Measurements from ENCODE around the gene NTRK3.
A peak's percentile ranks its signal among the peaks of the same experiment; 100 is the strongest.

The NTRK3 gene

DNA sequence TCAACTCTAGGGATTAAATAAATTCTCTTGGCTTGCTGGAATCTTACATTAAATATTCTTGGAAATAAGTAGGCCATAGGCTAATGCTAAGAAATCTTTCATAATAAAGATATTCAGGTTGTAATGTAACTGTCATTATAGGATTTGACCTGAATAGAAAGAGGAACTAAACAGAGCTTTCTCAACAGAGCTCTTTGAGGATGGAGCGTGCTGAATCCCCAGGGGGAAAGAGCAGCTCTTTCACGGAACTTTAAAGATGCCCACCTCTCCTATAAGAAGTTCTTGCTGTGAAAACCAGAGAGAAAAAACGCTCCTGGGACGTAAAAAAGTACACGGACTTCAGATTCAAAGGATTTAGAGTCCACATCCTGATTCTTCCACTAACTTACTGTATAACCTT lies 77.9 kb downstream of the NTRK3 start:
- peak; percentile 26 for DNase-seq (ENCODE audit: low spot score)

GRCh38 chr15:88177451-88177850 lies 79.1 kb downstream of the NTRK3 start:
- DNase-seq (ENCODE audit: low spot score): no peak

GRCh38 chr15:88174571-88174970 lies 82.0 kb downstream of the NTRK3 start:
- no peak for DNase-seq (ENCODE audit: low spot score)

DNA sequence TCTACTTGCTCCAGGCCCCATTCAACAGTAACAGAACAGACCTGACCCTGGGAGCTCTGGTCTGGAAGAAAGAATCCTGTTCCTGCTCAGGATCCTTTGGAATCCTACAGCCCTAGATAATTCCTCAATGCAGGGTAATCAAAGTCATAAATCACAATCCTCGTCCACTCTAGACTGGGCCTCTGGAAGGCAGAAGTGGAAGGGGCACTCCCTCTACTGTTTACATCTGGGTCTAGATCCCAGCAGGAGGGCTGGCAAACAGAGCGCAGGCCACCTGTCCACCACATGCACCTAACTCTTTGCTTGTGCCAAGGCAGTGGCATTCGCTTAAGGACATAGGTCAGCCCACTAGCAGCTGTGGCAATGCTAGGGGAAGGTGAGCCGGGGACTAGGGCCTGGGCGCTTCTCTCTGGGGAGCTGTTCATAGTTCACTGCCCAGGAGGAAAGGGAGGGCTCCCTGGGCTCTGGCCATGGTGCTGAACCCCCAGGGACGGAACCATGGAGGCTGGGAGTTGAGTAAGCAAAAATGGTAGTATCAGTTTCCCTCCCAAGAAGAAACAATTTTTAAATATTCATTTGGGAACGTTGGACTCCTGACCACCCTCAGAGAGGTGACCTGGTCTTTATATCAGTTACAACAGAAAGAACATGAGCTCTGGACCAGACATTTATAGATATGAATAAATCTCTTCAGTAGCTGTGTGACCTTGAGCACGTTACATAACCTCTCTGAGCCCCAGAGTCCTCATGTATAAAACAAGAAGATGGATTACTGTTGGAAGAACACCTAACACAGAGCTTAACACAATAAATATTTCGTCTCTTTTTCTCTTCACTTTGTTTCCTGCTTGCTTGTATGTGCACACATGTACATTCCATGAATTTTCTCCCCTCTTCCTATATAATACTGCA lies 90.2 kb downstream of the NTRK3 start:
- DNase-seq (ENCODE audit: low spot score): peak; percentile 30

DNA sequence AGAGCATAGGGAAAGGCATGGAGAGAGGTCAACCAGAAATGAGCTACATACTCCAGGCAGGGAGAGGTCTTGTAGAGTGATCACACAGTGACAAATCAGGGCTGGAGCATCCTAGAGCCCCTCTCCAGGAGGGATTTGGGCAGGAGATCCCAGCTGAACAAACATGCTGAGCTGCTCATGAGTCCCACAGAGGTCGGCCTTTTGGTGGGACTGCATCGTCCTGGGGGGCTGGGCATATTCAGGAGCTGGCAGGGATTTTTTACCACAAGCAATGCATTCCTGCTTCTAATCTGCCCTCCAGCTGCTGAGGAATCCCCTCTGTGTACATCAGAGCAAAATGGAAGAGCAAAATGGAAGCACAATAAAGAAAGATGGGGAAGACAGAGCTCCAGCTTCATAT lies 94.9 kb downstream of the NTRK3 start:
- DNase-seq (ENCODE audit: low spot score): no peak

DNA sequence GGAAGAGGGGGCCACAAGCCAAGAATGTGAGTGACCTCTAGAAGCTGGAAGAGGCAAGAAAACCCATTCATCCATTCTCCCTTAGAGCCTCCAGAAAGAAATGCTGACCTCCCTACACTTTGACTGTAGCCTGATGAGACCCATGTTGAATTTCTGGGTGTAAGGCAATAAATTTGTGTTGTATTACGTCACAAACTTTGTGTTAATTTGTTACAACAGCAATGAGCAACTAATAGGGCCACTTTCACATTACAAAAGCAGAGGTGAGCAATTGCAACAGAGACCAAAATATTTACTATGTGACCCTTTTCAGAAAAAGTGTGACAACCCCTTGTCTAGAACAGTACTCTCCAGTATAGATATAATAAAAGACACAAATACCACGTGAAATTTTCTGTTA lies 101.2 kb downstream of the NTRK3 start:
- DNase-seq (ENCODE audit: low spot score): no peak

GRCh38 chr15:88152672-88153071 lies 103.9 kb downstream of the NTRK3 start:
- DNase-seq (ENCODE audit: low spot score): no peak

GRCh38 chr15:88147760-88148159 lies 108.8 kb downstream of the NTRK3 start:
- no peak for DNase-seq (ENCODE audit: low spot score)

DNA sequence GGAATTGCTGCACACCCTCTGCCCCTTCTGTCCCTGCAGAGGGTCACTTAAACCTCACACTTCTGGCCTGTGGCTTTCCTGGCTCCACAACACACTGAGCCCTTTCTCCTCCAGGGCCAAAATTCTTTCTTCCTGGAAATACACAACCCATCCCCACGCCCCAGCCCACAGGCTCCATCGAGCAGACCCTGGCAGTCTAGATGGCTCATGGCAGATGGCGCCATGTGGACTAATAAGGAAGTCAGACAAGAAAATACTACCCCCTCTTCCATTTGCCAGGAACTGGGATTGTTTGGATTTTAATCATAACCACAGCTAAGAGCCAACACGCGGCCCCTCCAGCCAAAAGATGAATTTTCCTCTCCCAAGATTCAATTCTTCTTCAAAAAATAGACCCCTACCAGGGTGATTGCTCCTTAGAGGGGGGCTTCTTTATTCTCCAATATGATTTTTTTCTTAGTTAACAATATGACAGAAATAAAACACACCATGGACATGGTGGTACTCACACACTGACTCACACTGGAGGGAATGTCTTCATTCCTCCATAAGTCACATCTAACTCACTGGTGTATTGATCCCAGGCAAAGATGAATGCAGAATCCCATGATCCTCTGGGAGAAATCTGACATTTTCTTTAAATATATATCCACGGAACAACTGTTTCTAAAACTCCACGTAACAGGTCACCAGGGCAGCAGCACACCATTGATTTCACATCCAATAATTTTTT lies 111.5 kb downstream of the NTRK3 start:
- no peak for DNase-seq (ENCODE audit: low spot score)

- DNase-seq (ENCODE audit: low spot score): no peak
Measured at GRCh38 chr15:88142121-88142520, 114.4 kb downstream of the NTRK3 start.

DNA sequence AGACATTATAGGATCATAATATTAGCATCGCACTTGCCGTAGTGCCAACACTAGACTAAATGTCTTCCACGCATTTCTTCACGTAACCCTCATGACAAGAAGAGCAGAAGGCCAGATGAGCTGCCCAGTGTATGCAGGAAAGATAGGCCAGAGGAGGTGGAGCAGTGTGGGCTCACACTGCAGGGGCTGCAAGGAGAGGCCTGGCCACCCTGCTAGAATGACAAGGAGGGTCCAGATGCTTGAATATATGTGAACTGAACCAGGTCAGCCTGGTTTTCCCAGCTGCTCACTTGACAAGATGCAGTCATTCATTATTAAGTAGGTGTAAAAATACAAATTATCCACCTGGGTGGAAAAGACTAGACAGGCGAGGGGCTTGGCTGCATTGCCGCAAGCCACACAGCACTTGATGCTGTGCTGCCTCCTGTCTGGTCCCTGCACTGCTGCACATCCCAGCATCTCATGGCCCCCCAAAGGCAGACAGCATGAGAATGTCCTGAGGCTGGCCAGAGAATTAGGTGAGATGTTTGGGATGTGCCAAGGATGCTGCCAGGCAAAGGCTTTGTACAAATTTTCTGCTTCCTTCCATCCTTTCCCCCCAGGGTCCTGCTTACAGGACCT lies 115.2 kb downstream of the NTRK3 start:
- DNase-seq (ENCODE audit: low spot score): no peak

DNA sequence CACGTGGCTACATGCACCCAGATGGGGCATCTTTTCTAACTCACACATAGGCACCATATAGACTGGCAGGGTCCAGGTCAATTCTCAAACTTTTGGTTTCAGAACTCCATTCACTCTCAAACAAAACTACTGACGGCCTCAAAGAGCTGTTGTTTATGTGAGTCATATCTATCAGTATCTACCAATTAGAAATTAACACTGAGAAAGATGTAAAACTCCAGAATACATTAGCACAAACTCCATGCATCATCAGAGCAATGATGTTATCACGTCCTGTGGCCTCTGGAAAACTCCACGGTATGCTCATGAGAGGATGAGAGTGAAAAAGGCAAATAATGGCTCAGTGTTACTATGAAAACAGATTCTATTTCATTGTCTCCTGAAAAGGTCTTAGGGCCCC lies 116.1 kb downstream of the NTRK3 start:
- DNase-seq (ENCODE audit: low spot score): no peak

- no peak for DNase-seq (ENCODE audit: low spot score)
Measured at GRCh38 chr15:88139936-88140335, 116.6 kb downstream of the NTRK3 start.

- DNase-seq (ENCODE audit: low spot score): no peak
Measured at GRCh38 chr15:88133795-88134194, 122.7 kb downstream of the NTRK3 start.

DNA sequence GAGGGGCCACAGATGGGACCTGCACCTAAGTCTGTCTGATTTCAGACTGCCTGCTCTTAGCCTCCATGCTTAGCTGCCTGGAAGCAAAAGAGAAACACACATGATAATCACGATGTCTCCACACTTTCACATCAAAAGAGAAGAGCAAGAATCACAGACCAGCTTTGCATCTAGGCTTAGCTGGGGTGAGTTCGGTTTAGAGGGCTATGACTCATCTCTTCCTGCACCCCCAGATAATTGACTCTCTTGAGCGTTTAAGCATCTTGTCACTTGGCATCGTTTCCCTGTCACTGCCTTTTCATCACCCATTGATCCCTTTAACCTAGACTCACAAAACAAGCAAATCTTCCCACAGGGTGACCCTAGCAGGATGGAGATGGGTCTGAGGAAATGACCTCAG lies 124.0 kb downstream of the NTRK3 start:
- DNase-seq (ENCODE audit: low spot score): no peak

DNA sequence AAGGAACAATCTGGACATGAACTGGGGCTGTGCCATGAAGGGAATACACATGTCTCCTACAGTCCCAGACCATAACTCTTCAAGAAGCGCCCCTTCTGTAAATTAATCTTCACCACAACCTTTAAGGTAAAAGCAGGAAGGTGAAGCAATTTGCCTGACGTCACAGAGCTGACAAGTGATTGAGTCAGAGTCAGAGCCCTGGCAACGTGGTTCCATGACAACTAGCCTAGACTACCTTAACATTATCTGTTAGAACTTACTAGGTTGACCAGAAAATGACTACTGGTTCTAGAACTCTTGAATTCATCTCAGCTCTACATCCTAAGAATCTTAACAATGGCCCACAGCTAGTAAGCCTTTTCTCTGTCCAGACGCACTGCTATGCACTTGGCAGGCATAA lies 124.6 kb downstream of the NTRK3 start:
- DNase-seq (ENCODE audit: low spot score): no peak

DNA sequence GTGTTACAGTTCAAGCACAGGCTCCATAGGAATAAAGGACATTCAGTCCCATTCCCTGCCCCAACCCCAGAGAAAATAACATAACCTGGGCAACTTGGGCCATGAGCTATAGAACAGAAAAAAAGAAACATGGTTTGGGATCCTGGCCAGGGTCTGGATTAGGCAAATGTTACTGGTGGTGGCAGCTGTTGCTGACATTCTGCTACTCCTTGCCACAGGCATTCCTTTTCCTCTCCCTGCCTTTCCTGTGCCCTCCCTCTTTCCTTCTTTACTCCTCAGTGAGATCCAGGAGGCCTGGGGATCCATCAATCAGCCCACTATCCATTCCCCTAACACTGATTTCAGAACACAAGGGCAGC lies 129.1 kb downstream of the NTRK3 start:
- DNase-seq (ENCODE audit: low spot score): no peak

- DNase-seq (ENCODE audit: low spot score): no peak
Measured at GRCh38 chr15:88126695-88127431, 129.7 kb downstream of the NTRK3 start.

- DNase-seq (ENCODE audit: low spot score): no peak
Measured at GRCh38 chr15:88125576-88125975, 131.0 kb downstream of the NTRK3 start.

DNA sequence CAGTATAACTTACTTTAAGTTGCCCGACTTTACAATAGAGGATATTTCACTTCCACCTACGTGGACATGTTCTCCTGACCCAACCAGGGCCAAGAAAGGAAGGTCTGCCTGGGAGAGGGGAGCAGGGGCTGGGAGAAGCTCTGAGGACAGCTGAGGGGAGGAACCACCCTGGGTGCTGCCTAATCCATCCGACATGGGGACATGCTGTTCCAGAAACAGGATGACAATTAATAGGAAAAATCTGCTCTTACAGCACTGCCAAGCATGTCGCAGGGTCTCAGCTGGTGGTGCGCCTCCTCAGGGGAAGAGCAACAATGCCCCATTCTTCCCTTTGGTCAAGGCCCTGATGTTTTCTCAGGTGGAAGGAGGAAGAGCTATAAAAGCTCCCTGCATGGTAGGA lies 132.3 kb downstream of the NTRK3 start:
- DNase-seq (ENCODE audit: low spot score): no peak

- no peak for DNase-seq (ENCODE audit: low spot score)
Measured at GRCh38 chr15:88121968-88122530, 134.5 kb downstream of the NTRK3 start.

DNA sequence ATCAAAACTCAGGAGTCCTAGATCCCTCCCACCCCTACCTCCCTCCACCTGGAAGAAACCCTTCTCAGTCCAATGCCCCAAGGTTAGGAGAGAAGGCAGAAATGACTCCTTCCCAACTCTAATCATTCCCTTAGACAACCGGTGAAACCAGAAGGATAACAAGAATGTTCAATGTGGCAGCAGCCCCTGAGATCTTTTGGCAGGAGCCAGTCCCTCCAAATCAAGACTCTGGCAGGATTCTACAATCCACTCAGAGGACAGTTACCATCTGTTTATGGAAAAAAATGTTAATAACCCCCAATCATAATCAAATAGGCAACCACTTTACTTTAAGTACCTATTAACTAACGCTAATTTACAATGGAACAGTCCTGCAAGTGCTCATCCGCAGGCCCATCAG lies 136.5 kb downstream of the NTRK3 start:
- no peak for DNase-seq (ENCODE audit: low spot score)

Measured in NAMALWA (cell line).